HepG2 (cell line): Measurements from ENCODE around the gene PARD3. TPM values are rescaled to one million over a fixed set of nuclear protein-coding genes. Genes with fewer than 3 reads are reported as not detected.

Source experiments
- ATAC-seq: fragments of 200-7000 bp; cut with Tn5 transposase; 3 replicates; pipeline ENCODE4 v1.9.1; 2020; ENCODE audit warnings: mild to moderate bottlenecking, moderate library complexity
- BruUV-seq: library from RNA; stranded (reverse); fragments of 400-500 nt; replicated peaks from 2 replicates; lab custom pipeline; 2021; lab: Mats Ljungman, UMichigan
- CTCF ChIA-PET: fragments of 300-600 bp; formaldehyde crosslinking; extraction: SDS; loops from one replicate; lab custom pipeline; 2021; ENCODE audit warnings: low total read pairs, inconsistent platforms, low intra/inter-chr PET ratio; lab: Yijun Ruan, JAX
- POLR2A ChIA-PET: fragments of 350-600 bp; sonication (Branson Sonifier 250); formaldehyde crosslinking; loops from one replicate; lab custom pipeline; 2020; ENCODE audit warnings: antibody characterized with exemption, inconsistent platforms; lab: Yijun Ruan, JAX
- DNase-seq: peaks from one replicate; pipeline ENCODE4 v3.0.0-alpha.2; 2015; ENCODE audit warnings: low spot score
- FAIRE-seq: peaks from 3 replicates; lab custom pipeline; 2011; peaks lifted over from hg19 to GRCh38; lab: Jason Lieb, UNC
- H2AFZ ChIP-seq: one replicate; pipeline ENCODE4 v1.6.1; 2011; ENCODE audit warnings: low read length, inconsistent platforms
- H3K27ac ChIP-seq: fragments of 300-600 bp; 3 replicates; pipeline ENCODE4 v1.8.0; 2011; ENCODE audit warnings: mixed run types, mild to moderate bottlenecking, mixed read lengths, low read length, inconsistent platforms; ENCODE audit not compliant: insufficient read depth; ENCODE audit errors: extremely low read length
- H3K27me3 ChIP-seq, 2 experiments: fragments of 200-600 bp in 1 of 2; 2 replicates in 1 of 2; 3 replicates in 1 of 2; pipeline versions ENCODE4 v1.6.0 to v1.8.0; 2011; ENCODE audit warnings: low read length in 2 of 2, mild to moderate bottlenecking in 2 of 2, moderate library complexity in 2 of 2, inconsistent platforms in 1 of 2; ENCODE audit not compliant: insufficient read depth in 2 of 2, control insufficient read depth in 1 of 2
- H3K36me3 ChIP-seq, 2 experiments: fragments of 200-600 bp in 1 of 2; replicated peaks in 1 of 2; 2 replicates in 1 of 2; 3 replicates in 1 of 2; pipeline versions ENCODE4 v1.5.1 to v1.8.0; 2011; ENCODE audit warnings: low read length in 2 of 2, inconsistent platforms in 1 of 2; ENCODE audit not compliant: insufficient read depth in 2 of 2, control insufficient read depth in 1 of 2
- H3K4me1 ChIP-seq: 2 replicates; pipeline ENCODE4 v1.5.1; 2012; ENCODE audit warnings: low read length, inconsistent platforms; ENCODE audit not compliant: insufficient read depth
- H3K4me2 ChIP-seq: 2 replicates; pipeline ENCODE4 v1.6.0; 2011; ENCODE audit warnings: low read depth, low read length, inconsistent platforms
- H3K4me3 ChIP-seq, 3 experiments: fragments of 200-600 bp in 1 of 3; sonication (generic), shearing (Covaris generic) in 1 of 3; replicated peaks in 1 of 3; 2 replicates each; pipeline ENCODE4 v1.5.1; 2011 to 2016; ENCODE audit warnings: low read length in 3 of 3, inconsistent platforms in 2 of 3, low read depth in 2 of 3, mild to moderate bottlenecking in 2 of 3, control low read depth in 1 of 3, mixed read lengths in 1 of 3; ENCODE audit not compliant: insufficient read depth in 1 of 3
- H3K79me2 ChIP-seq: one replicate; pipeline ENCODE4 v1.6.1; 2011; ENCODE audit warnings: low read length, inconsistent platforms; ENCODE audit not compliant: insufficient read depth
- H3K9ac ChIP-seq: 2 replicates; pipeline ENCODE4 v1.6.0; 2011; ENCODE audit warnings: mild to moderate bottlenecking, low read depth, low read length, inconsistent platforms; ENCODE audit not compliant: insufficient read depth
- H3K9me3 ChIP-seq: 2 replicates; pipeline ENCODE4 v1.5.1; 2012; ENCODE audit warnings: mild to moderate bottlenecking, low read length
- H4K20me1 ChIP-seq: 2 replicates; pipeline ENCODE4 v1.6.0; 2011; ENCODE audit warnings: inconsistent platforms, mild to moderate bottlenecking, low read length, moderate library complexity; ENCODE audit not compliant: insufficient read depth
- DMAP1 ChIP-seq: IDR thresholded peaks from 2 replicates; pipeline ENCODE4 v1.6.1; 2016
- HDAC2 ChIP-seq: sonication (generic); formaldehyde crosslinking; IDR thresholded peaks from 2 replicates; pipeline ENCODE4 v1.4.0; 2020; ENCODE audit warnings: missing genetic modification reagents
- JUNB ChIP-seq: sonication (generic); formaldehyde crosslinking; IDR thresholded peaks from 2 replicates; pipeline ENCODE4 v1.8.0; 2022; ENCODE audit warnings: missing genetic modification reagents, mild to moderate bottlenecking, borderline replicate concordance
- KLF15 ChIP-seq: sonication (generic); formaldehyde crosslinking; IDR thresholded peaks from 2 replicates; pipeline ENCODE4 v1.8.1; 2023; ENCODE audit warnings: borderline replicate concordance, mild to moderate bottlenecking, inconsistent platforms, missing genetic modification reagents, mixed read lengths
- NBN ChIP-seq: fragments of 450-650 bp; conservative IDR thresholded peaks from 2 replicates; pipeline ENCODE4 v1.6.1; 2017
- ZNF142 ChIP-seq: sonication (generic); formaldehyde crosslinking; IDR thresholded peaks from 2 replicates; pipeline ENCODE4 v1.4.0; 2020; ENCODE audit warnings: missing genetic modification reagents
- ZNF558 ChIP-seq: sonication (generic); formaldehyde crosslinking; IDR thresholded peaks from 2 replicates; pipeline ENCODE4 v1.9.0; 2022; ENCODE audit warnings: mild to moderate bottlenecking, missing genetic modification reagents, borderline replicate concordance
- ZNF589 ChIP-seq: sonication (generic); formaldehyde crosslinking; conservative IDR thresholded peaks from 2 replicates; pipeline ENCODE4 v1.8.0; 2022; ENCODE audit warnings: mild to moderate bottlenecking, moderate library complexity, missing genetic modification reagents
- ZNF614 ChIP-seq: IDR thresholded peaks from 2 replicates; pipeline ENCODE4 v1.6.1; 2018; ENCODE audit warnings: missing biosample characterization, missing genetic modification reagents, inconsistent platforms, borderline replicate concordance
- WGBS: methylation state at CpG from one replicate; pipeline ENCODE4 v1.1.6; 2017; ENCODE audit warnings: low lambda C conversion rate; 5-methylcytosine and 5-hydroxymethylcytosine counted together
- in situ Hi-C: cut with HindIII; loops from 2 replicates; pipeline ENCODE4 v1.10.0; 2017; ENCODE audit warnings: low pct_unique_long_range_greater_than_20kb; ENCODE audit not compliant: extremely low pct_ligation_motif_present
- intact Hi-C: fragments of 100-400 bp; cut with micrococcal nuclease; formaldehyde crosslinking; loops from one replicate; pipeline ENCODE4 v1.10.0; 2022; ENCODE audit not compliant: unreplicated experiment
- polyA plus RNA-seq, 8 experiments: library from polyadenylated mRNA; depleted of rRNA in 3 of 8; stranded (reverse) in 7 of 8; unstranded in 1 of 8; fragments of >200 nt; fragmentation: Illumina TruSeq in 4 of 8; extraction: Trizol in 4 of 8; gene quantifications; 2 replicates each; pipeline versions ENCODE4 v1.2.1 to v1.2.3, GENCODE V29; 2011 to 2016; ENCODE audit warnings: low read depth in 4 of 8, missing spikeins in 1 of 8, mixed read lengths in 1 of 8; ENCODE audit not compliant: insufficient read depth in 1 of 8
- total RNA-seq, 5 experiments: library from RNA; depleted of rRNA; stranded (reverse); fragments of >200 nt; fragmentation: Illumina TruSeq; extraction: Trizol; gene quantifications; 2 replicates each; pipeline ENCODE4 v1.2.3, GENCODE V29; 2016; ENCODE audit warnings: low read depth in 1 of 5
- TF ChIP-seq, protein P1 (sequence below): sonication (generic); formaldehyde crosslinking; IDR thresholded peaks from 2 replicates; pipeline ENCODE4 v1.9.0; 2021; ENCODE audit warnings: missing genetic modification reagents, mild to moderate bottlenecking, borderline replicate concordance

The PARD3 gene
- total and polyA plus RNA-seq, 2 of the 13 experiments (the other 11 are each of a cell fraction or from before 2014, with no cell fraction given), result 40.9 to 60.0 TPM

- Histone ChIP-seq H3K9me3 (no peaks in the 10 kb centered on the region), H3K4me2 (no peak overlapping the region), H3K79me2 (no peaks in the 10 kb centered on the region), H3K4me1 (no peaks in the 10 kb centered on the region), H3K27ac (no peak overlapping the region)
- in situ Hi-C loops, result no loop called here
- BruUV-seq, result no TSS peak
- TF ChIP-seq ZNF558 (CRISPR knock-in tag), result no peak
- TF ChIP-seq, protein P1, sequence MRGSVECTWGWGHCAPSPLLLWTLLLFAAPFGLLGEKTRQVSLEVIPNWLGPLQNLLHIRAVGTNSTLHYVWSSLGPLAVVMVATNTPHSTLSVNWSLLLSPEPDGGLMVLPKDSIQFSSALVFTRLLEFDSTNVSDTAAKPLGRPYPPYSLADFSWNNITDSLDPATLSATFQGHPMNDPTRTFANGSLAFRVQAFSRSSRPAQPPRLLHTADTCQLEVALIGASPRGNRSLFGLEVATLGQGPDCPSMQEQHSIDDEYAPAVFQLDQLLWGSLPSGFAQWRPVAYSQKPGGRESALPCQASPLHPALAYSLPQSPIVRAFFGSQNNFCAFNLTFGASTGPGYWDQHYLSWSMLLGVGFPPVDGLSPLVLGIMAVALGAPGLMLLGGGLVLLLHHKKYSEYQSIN (CRISPR knock-in tag), result no peak
- TF ChIP-seq ZNF614 (CRISPR knock-in tag), result no peak
- no peak for TF ChIP-seq HDAC2
- no peak for TF ChIP-seq NBN
- no peak for TF ChIP-seq DMAP1 (CRISPR knock-in tag)
- TF ChIP-seq KLF15 (CRISPR knock-in tag), result no peak
- TF ChIP-seq ZNF589 (CRISPR knock-in tag), result no peak
- no peak for TF ChIP-seq JUNB (CRISPR knock-in tag)
- no peak for TF ChIP-seq ZNF142
- TF ChIP-seq, all 625 proteins: peak for 0
- no peak overlapping the region for H3K9ac ChIP-seq
- intact Hi-C loops, result no loop called here
- FAIRE-seq (no peak), ATAC-seq (no peak), DNase-seq (no peak)
- WGBS, result 94% methylated on average over 3 of the region's 3 CpGs
- H4K20me1 ChIP-seq, result no peaks in the 10 kb centered on the region
- H3K27me3 ChIP-seq, result no peaks in the 10 kb centered on the region
- ChIA-PET CTCF (no interaction called here), POLR2A (no interaction called here)
- H2AFZ ChIP-seq, result no peak overlapping the region
- 0 out of 5 replicates have a peak, but pooled peaks cover 0 to 2% of the 10 kb centered on the region in 2 experiments for H3K36me3 ChIP-seq
- no peak overlapping the region for H3K4me3 ChIP-seq
These were observed 323.4 kb downstream of the PARD3 start for GRCh38 chr10:34491678-34492077.
